Measurements from ENCODE around the gene PCDHA11.
"Not testable (repeated sequence)": the region's sequence is repeated elsewhere in the genome, so short reads cannot be mapped to it uniquely, and the experiment has no call there.

The PCDHA11 gene, protein sequence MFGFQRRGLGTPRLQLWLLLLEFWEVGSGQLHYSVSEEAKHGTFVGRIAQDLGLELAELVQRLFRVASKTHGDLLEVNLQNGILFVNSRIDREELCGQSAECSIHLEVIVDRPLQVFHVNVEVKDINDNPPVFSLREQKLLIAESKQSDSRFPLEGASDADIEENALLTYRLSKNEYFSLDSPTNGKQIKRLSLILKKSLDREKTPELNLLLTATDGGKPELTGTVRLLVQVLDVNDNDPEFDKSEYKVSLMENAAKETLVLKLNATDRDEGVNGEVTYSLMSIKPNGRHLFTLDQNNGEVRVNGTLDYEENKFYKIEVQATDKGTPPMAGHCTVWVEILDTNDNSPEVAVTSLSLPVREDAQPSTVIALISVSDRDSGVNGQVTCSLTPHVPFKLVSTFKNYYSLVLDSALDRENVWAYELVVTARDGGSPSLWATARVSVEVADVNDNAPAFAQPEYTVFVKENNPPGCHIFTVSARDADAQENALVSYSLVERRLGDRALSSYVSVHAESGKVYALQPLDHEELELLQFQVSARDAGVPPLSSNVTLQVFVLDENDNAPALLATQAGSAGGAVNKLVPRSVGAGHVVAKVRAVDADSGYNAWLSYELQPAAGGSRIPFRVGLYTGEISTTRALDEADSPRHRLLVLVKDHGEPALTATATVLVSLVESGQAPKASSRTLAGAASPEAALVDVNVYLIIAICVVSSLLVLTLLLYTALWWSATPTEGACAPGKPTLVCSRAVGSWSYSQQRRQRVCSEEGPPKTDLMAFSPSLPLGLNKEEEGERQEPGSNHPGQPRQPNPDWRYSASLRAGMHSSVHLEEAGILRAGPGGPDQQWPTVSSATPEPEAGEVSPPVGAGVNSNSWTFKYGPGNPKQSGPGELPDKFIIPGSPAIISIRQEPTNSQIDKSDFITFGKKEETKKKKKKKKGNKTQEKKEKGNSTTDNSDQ

DNA sequence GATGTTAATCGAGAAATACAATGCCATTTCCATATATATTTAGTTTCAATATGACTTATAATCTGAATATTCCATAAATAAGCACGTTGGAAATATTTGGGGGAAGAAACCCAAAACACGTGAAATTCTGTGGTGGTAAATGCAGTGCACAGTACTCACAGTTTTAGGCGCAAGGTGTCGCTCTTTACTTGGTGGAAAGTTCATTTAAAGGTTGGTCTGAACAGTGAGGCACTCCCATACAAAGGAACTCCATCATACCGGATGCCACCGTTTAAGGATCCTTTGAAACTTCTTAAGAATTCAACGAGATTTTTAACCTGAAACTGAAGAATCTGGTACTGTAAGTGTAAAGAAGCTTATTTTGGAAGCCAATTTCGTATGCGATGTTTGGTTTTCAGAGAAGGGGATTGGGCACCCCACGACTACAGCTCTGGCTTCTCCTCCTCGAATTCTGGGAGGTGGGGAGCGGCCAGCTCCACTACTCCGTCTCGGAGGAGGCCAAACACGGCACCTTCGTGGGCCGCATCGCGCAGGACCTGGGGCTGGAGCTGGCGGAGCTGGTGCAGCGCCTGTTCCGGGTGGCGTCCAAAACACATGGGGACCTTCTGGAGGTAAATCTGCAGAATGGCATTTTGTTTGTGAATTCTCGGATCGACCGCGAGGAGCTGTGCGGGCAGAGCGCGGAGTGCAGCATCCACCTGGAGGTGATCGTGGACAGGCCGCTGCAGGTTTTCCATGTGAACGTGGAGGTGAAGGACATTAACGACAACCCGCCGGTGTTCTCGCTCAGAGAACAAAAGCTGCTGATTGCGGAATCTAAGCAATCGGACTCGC lies at the start of gene PCDHA11:
TSS of gene PCDHA11 (plus strand) at position 237 of the 834 bp plus-strand sequence. CDS start at position 384, 147 bp downstream.
- H3K4me1 Mint-ChIP-seq: no peaks in the 10 kb centered on the region
- H3K36me3 Mint-ChIP-seq: peaks cover 2% of the 10 kb centered on the region
- peaks cover 8% of the 10 kb centered on the region for H3K9me3 Mint-ChIP-seq
- no peak within 1 kb of the TSS for H3K27ac Mint-ChIP-seq
- no peak for DNase-seq
- peaks cover 14% of the 10 kb centered on the region for H3K27me3 Mint-ChIP-seq
- CTCF ChIA-PET: interaction anchor here (1.0 to 1.5 kb wide), 3 partner anchors 12 to 174 kb away, joined by 3 to 4 read pairs (median 3); no protein-coding TSS in a partner anchor
- no peak within 1 kb of the TSS for H3K4me3 Mint-ChIP-seq

DNA sequence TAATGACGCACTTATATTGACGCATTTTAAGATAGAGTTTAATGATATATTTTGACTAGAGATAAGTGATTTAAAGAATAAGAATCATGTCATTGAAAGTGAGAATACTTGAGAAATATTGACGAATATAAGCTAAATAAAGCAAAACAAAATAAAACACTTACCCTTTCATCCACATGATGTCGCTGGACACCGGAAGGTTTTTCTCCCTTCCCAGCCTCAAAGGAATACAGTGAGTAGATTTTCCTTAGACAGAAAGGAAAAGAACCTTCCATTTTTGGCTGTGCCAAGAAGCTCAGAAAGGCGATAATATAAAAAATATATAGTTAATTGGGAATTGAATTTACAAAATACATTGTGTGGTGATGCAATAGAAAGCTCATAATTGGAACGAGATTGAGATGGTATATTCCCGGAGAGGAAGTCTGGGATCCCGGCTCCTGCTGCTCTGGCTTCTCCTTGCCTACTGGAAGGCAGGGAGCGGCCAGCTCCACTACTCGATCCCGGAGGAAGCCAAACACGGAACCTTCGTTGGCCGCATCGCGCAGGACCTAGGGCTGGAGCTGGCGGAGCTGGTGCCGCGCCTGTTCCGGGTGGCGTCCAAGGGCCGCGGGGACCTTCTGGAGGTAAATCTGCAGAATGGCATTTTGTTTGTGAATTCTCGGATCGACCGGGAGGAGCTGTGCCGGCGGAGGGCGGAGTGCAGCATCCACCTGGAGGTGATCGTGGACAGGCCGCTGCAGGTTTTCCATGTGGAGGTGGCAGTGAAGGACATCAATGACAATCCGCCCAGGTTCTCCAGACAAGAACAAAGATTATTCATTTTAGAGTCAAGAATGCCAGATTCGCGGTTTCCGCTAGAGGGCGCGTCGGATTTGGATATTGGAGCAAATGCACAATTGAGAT lies 47.1 kb upstream of the PCDHA11 start, which contains the start of gene PCDHA5:
TSS of gene PCDHA5 (plus strand) at position 239 of the 906 bp plus-strand sequence.
- Mint-ChIP-seq H3K9me3 (peaks cover 10% of the 10 kb centered on the region), H3K4me3 (no peak within 1 kb of the TSS), H3K27ac (no peak within 1 kb of the TSS), H3K36me3 (no peaks in the 10 kb centered on the region), H3K27me3 (peaks cover 3% of the 10 kb centered on the region), H3K4me1 (no peaks in the 10 kb centered on the region)
- CTCF ChIA-PET: interaction anchor here (0.9 to 1.2 kb wide), 2 partner anchors 12 to 549 kb away, joined by 3 read pairs; no protein-coding TSS in a partner anchor
- DNase-seq: peak; percentile 50

DNA sequence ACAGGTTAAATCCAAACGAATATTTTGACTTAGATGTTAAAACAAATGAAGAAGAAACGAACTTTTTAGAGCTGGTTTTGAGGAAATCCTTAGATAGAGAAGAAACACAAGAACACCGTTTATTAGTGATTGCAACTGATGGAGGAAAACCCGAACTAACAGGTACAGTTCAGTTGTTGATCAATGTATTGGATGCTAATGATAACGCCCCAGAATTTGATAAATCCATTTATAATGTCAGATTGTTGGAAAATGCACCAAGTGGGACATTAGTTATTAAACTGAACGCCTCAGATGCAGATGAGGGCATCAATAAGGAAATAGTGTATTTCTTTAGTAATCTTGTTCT lies 46.5 kb upstream of the PCDHA11 start:
- no peak for DNase-seq
- Mint-ChIP-seq H3K27me3 (peaks cover 3% of the 10 kb centered on the region), H3K4me3 (no peak overlapping the region), H3K36me3 (no peaks in the 10 kb centered on the region), H3K27ac (no peak overlapping the region), H3K9me3 (peaks cover 13% of the 10 kb centered on the region), H3K4me1 (no peaks in the 10 kb centered on the region)
- CTCF ChIA-PET: no interaction called here

DNA sequence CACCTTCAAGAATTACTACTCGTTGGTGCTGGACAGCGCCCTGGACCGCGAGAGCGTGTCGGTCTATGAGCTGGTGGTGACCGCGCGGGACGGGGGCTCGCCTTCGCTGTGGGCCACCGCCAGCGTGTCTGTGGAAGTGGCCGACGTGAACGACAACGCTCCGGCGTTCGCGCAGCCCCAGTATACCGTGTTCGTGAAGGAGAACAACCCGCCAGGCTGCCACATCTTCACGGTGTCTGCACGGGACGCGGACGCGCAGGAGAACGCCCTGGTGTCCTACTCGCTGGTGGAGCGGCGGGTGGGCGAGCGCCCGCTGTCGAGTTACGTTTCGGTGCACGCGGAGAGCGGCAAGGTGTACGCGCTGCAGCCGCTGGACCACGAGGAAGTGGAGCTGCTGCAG lies 45.8 kb upstream of the PCDHA11 start:
- DNase-seq, CTCF ChIA-PET, H3K36me3 Mint-ChIP-seq, H3K4me3 Mint-ChIP-seq, H3K27me3 Mint-ChIP-seq, H3K27ac Mint-ChIP-seq, H3K4me1 Mint-ChIP-seq: not testable (repeated sequence)
- peaks cover 15% of the 10 kb centered on the region for H3K9me3 Mint-ChIP-seq

DNA sequence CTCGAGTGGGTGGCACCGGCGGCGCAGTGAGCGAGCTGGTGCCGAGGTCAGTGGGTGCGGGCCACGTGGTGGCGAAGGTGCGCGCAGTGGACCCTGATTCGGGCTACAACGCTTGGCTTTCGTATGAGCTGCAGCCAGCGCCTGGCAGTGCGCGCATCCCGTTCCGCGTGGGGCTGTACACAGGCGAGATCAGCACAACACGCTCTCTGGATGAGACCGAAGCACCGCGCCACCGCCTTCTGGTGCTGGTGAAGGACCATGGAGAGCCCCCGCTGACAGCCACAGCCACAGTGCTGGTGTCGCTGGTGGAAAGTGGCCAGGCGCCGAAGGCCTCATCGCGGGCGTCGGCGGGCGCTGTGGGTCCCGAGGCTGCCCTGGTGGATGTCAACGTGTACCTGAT lies 45.3 kb upstream of the PCDHA11 start:
- Mint-ChIP-seq H3K4me3 (no peak overlapping the region), H3K4me1 (no peaks in the 10 kb centered on the region), H3K27me3 (peaks cover 10% of the 10 kb centered on the region), H3K9me3 (peaks cover 17% of the 10 kb centered on the region), H3K36me3 (peaks cover 2% of the 10 kb centered on the region), H3K27ac (no peak overlapping the region)
- DNase-seq: no peak
- CTCF ChIA-PET: no interaction called here

DNA sequence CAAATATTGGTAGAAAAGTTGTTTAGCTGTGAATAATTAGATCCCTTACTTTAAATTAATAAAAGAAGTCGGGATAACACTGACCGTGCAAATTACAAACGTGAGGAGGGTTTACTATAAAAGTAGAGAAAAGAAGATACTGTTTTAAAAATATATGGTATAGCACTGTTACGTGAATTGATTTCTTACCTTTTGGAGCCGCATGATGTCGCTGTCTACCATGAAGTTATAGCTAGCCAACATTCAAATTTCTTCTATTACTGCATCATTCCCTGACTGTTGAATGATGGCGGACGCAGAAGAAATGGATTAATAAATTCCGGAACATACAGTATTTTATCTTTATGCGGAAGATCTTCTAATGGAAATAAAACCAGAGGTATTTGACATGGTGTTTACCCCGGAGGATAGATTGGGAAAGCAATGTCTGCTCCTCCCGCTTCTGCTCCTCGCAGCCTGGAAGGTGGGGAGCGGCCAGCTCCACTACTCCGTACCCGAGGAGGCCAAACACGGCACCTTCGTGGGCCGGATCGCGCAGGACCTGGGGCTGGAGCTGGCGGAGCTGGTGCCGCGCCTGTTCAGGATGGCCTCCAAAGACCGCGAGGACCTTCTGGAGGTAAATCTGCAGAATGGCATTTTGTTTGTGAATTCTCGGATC lies 40.9 kb upstream of the PCDHA11 start, which contains the start of gene PCDHA6:
TSS of gene PCDHA6 (plus strand) at position 257 of the 658 bp plus-strand sequence. CDS start at position 389, 132 bp downstream.
- H3K4me1 Mint-ChIP-seq: no peaks in the 10 kb centered on the region
- CTCF ChIA-PET: interaction anchor here (1.1 kb wide), 1 partner anchor 29 kb away, joined by 3 read pairs; no protein-coding TSS in a partner anchor
- peaks cover 21% of the 10 kb centered on the region for H3K9me3 Mint-ChIP-seq
- DNase-seq: no peak
- peaks cover 13% of the 10 kb centered on the region for H3K27me3 Mint-ChIP-seq
- no peak within 1 kb of the TSS for H3K4me3 Mint-ChIP-seq
- H3K27ac Mint-ChIP-seq: peak within 1 kb of the TSS; percentile 58
- H3K36me3 Mint-ChIP-seq: peaks cover 4% of the 10 kb centered on the region

DNA sequence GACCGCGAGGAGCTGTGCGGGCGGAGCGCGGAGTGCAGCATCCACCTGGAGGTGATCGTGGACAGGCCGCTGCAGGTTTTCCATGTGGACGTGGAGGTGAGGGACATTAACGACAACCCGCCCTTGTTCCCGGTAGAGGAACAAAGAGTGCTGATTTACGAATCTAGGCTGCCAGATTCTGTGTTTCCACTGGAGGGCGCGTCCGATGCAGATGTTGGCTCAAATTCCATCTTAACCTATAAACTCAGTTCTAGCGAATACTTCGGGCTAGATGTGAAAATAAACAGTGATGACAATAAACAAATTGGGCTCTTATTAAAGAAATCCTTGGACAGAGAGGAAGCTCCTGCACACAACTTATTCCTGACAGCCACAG lies 40.4 kb upstream of the PCDHA11 start:
- no peak overlapping the region for H3K4me3 Mint-ChIP-seq
- peaks cover 22% of the 10 kb centered on the region for H3K9me3 Mint-ChIP-seq
- peaks cover 13% of the 10 kb centered on the region for H3K27me3 Mint-ChIP-seq
- peaks cover 4% of the 10 kb centered on the region for H3K36me3 Mint-ChIP-seq
- no peaks in the 10 kb centered on the region for H3K4me1 Mint-ChIP-seq
- DNase-seq: no peak
- CTCF ChIA-PET: interaction anchor here (1.1 kb wide), 1 partner anchor 30 kb away, joined by 3 read pairs; no protein-coding TSS in a partner anchor
- peak overlapping the region; percentile 58 for H3K27ac Mint-ChIP-seq

DNA sequence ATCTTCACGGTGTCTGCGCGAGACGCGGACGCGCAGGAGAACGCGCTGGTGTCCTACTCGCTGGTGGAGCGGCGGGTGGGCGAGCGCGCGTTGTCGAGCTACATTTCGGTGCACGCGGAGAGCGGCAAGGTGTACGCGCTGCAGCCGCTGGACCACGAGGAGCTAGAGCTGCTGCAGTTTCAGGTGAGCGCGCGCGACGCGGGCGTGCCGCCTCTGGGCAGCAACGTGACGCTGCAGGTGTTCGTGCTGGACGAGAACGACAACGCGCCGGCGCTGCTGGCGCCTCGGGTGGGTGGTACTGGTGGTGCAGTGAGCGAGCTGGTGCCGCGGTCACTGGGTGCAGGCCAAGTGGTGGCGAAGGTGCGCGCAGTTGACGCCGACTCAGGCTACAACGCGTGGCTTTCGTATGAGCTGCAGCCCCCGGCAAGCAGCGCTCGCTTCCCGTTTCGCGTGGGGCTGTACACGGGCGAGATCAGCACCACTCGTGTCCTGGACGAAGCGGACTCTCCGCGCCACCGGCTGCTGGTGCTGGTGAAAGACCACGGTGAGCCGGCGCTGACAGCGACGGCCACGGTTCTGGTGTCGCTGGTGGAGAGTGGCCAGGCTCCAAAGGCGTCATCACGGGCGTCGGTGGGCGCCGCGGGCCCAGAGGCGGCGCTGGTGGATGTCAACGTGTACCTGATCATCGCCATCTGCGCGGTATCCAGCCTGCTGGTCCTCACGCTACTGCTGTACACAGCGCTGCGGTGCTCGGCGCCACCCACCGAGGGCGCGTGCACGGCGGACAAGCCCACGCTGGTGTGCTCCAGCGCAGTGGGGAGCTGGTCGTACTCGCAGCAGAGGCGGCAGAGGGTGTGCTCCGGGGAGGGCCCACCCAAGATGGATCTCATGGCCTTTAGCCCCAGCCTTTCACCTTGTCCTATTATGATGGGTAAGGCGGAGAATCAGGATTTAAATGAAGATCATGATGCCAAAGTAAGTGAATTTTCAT lies 39.0 kb upstream of the PCDHA11 start:
- CTCF ChIA-PET: not testable (repeated sequence)

DNA sequence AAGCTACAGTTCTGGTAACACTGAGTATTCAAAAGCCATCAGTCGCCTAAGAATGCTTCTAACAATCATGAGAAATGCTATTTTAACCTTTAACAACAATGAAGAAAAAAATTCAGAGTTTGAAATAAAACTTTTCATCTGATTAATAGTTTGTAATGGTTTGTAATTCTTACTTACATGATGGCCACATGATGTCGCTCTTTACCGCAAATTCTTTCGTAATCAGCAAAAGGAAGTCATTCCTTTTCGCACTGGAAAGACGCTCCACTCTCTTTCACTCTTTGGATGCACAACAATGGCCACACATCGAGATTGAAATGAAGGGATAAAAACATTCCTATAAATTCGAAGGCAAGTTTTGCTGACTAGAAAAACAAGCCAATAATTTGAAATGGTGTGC lies 34.8 kb upstream of the PCDHA11 start, which contains the start of gene PCDHA7:
TSS of gene PCDHA7 (plus strand) at position 277 of the 400 bp plus-strand sequence. CDS start at position 392, 115 bp downstream.
- no peaks in the 10 kb centered on the region for H3K4me1 Mint-ChIP-seq
- peak within 1 kb of the TSS; percentile 24 for H3K27ac Mint-ChIP-seq
- H3K36me3 Mint-ChIP-seq: no peaks in the 10 kb centered on the region
- H3K27me3 Mint-ChIP-seq: peaks cover 14% of the 10 kb centered on the region
- H3K9me3 Mint-ChIP-seq: peaks cover 21% of the 10 kb centered on the region
- no peak within 1 kb of the TSS for H3K4me3 Mint-ChIP-seq
- no peak for DNase-seq
- CTCF ChIA-PET: no interaction called here

More for the DNA sequence above, 39.0 kb upstream of the PCDHA11 start:
- Mint-ChIP-seq H3K27me3 (peaks cover 18% of the 10 kb centered on the region), H3K9me3 (peaks cover 28% of the 10 kb centered on the region)
- not testable (repeated sequence) for H3K4me1 Mint-ChIP-seq, H3K4me3 Mint-ChIP-seq, H3K27ac Mint-ChIP-seq, DNase-seq, H3K36me3 Mint-ChIP-seq

DNA sequence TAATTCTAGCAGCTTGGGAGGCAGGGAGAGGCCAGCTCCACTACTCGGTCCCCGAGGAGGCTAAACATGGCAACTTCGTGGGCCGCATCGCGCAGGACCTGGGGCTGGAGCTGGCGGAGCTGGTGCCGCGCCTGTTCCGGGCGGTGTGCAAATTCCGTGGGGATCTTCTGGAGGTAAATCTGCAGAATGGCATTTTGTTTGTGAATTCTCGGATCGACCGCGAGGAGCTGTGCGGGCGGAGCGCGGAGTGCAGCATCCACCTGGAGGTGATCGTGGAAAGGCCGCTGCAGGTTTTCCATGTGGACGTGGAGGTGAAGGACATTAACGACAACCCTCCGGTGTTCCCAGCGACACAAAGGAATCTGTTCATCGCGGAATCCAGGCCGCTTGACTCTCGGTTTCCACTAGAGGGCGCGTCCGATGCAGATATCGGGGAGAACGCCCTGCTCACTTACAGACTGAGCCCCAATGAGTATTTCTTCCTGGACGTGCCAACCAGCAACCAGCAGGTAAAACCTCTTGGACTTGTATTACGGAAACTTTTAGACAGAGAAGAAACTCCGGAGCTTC lies 34.2 kb upstream of the PCDHA11 start:
- CTCF ChIA-PET: not testable (repeated sequence)

More for the DNA sequence above, 34.2 kb upstream of the PCDHA11 start:
- H3K4me3 Mint-ChIP-seq, H3K4me1 Mint-ChIP-seq, DNase-seq, H3K36me3 Mint-ChIP-seq: not testable (repeated sequence)
- Mint-ChIP-seq H3K9me3 (peaks cover 20% of the 10 kb centered on the region), H3K27ac (peak overlapping the region; percentile 24), H3K27me3 (peaks cover 11% of the 10 kb centered on the region)

Data from activated naive CD4-positive, alpha-beta T cell treated with anti-CD3 and anti-CD28 coated beads, Interleukin-2, amount 10 ng/mL, durations not matched to agents 7 days and 5 days (primary cell).